Measurements from ENCODE around the gene PDP2.

The PDP2 gene

DNA sequence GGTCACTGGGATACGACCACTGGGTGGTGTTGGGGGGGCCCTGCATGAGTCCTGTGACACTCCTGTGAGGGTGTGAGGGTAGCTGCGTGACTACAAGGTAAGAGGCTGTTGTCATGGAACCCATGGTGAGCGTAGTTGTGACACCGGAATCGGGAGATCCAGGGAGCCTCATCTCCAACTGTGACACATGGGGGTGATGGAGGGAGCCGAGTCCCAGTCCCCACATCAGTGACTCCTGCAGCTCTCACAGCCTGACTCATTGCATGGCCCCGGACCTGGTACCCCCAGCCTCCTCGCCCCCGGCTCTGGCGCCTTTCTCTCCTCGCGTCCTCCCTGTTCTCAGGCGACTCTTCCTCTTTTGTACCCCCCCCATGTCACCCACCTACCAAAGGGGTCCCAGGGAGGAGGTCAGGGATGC, 24.1 kb downstream of the PDP2 start:
- TF ChIP-seq CTCF (IDR thresholded peaks at IDR 0.05; ENCODE audit: control insufficient read depth, insufficient read depth, low read depth, low read length, missing control alignments) = no peak
- no peak for DNase-seq (ENCODE audit: low read depth)
- no peak overlapping the region for H3K4me3 ChIP-seq (ENCODE audit: control insufficient read depth, low read depth, low read length)

- H3K4me3 ChIP-seq (ENCODE audit: control insufficient read depth, low read depth, low read length) = no peak overlapping the region
- no peak for DNase-seq (ENCODE audit: low read depth)
- TF ChIP-seq CTCF (IDR thresholded peaks at IDR 0.05; ENCODE audit: control insufficient read depth, insufficient read depth, low read depth, low read length, missing control alignments) = no peak
These were observed 24.7 kb downstream of the PDP2 start for GRCh38 chr16:66904846-66905632.

DNA sequence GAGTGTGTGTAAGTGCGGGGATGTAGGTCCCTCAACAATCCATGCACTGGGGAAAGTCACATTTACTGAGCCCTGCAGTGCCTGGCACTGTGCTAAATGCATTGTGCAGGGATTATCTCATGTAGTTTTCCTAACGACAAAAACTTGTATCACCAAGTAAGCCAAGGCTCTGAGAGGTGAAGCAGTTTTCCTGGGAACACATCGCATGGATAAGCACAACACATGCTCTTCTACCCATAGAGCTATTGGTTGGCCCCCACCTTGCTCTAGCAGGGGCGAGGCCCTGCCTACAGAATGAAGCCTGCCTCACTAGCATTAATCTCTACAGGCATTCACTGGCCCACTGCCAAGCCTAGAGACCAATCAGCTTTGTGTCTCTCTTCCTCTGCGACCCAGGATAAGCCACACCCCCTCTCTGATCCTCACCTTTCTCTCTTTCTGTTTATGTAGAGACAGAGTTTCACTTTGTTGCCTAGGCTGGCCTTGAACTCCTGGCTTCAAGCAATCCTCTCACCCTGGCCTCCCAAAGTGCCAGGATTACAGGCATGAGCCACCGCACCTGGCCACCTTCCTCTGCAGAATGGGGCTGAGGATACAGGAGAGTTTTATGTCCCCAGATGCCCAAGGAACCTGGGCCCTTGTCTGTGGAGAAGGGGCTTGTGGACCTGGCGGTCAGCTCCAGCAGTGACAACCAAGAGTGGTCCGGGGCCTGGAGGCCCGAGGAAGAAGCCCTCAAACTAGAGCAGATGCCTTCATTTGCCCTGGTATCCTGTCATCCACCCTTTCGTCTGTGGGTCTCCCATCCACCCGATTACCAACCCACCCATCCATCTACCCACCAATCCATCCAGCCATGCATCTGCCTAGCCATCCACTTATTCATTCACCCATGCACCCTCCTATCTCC, 25.6 kb downstream of the PDP2 start:
- TF ChIP-seq CTCF (IDR thresholded peaks at IDR 0.05; ENCODE audit: control insufficient read depth, insufficient read depth, low read depth, low read length, missing control alignments) = no peak
- DNase-seq (ENCODE audit: low read depth) = no peak
- no peak overlapping the region for H3K4me3 ChIP-seq (ENCODE audit: control insufficient read depth, low read depth, low read length)

DNA sequence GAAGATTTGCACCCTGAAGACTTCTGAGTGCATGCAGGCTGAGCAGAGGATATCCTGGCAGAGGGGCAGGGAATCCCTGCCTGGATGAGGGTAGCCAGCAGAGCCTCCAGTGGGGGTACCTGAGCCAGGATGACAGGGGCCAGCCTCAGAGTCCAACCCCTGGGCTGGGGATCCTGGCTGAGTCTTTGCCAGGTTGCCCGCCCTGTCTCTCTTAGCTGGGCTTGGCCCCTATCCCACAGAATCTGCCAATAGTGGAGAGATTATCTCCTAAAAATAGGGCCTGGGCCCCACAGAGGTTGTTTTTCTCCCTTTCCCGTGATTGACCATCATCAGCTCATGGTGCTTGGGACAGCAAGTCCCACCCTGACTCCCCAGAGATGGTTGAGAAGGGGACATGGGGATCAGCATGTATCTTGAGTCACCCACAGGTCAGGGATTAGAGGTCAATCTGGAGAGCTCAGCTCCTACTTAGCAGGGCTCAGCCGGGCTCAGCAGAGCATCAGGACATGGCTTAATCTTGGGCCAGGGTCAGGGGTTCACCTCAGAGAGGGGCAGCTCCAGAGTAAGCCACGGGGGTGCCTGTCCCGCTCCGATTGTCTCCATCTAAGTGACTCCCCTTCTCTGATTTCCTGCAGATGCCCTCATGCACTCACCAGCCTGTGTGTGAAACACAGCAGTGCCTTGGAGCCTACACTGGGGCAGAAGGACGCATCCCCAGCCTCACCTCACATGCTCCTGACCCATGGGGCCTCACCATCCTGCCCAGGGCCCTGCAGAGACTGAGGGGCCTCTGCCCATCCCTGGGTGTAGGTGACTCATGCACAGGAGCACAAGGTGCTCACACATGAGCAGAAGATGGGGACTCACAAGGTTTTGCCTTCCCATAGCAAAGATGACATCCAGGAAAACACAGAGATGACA, 26.9 kb downstream of the PDP2 start:
- no peak for TF ChIP-seq CTCF (IDR thresholded peaks at IDR 0.05; ENCODE audit: control insufficient read depth, insufficient read depth, low read depth, low read length, missing control alignments)
- no peak for DNase-seq (ENCODE audit: low read depth)
- H3K4me3 ChIP-seq (ENCODE audit: control insufficient read depth, low read depth, low read length) = no peak overlapping the region

- DNase-seq (ENCODE audit: low read depth) = no peak
These were observed 27.8 kb downstream of the PDP2 start for GRCh38 chr16:66908116-66908515.

More at GRCh38 chr16:66908116-66908515, 27.8 kb downstream of the PDP2 start:
- H3K4me3 ChIP-seq (ENCODE audit: control insufficient read depth, low read depth, low read length) = no peak overlapping the region
- no peak for TF ChIP-seq CTCF (IDR thresholded peaks at IDR 0.05; ENCODE audit: control insufficient read depth, insufficient read depth, low read depth, low read length, missing control alignments)

Measured in AG09309 (cell line).